IMR-90 (cell line): Measurements from ENCODE around the gene SEMA4F.

Experiments used
- POLR2A ChIP-seq: IDR thresholded peaks from 2 replicates; pipeline ENCODE4 v1.6.1; 2012; ENCODE audit warnings: mild to moderate bottlenecking, low read depth, low read length
- RAD21 ChIP-seq: IDR thresholded peaks from 2 replicates; pipeline ENCODE4 v1.6.1; 2012; ENCODE audit warnings: low read length, improper control_type of control experiment
- RCOR1 ChIP-seq: IDR thresholded peaks from 2 replicates; pipeline ENCODE4 v1.6.1; 2012; ENCODE audit warnings: mild to moderate bottlenecking, low read length, improper control_type of control experiment; ENCODE audit not compliant: insufficient replicate concordance

GRCh38 chr2:74693668-74694067, 39.6 kb downstream of the SEMA4F start:
- TF ChIP-seq POLR2A (no peak), RCOR1 (no peak), RAD21 (no peak)
